DMS114 treated with DMSO at 0.1 percent for 48 hours (cell line): ENCODE results near the gene GPR55.
"Not testable (repeated sequence)": the region's sequence is repeated elsewhere in the genome, so short reads cannot be mapped to it uniquely, and the experiment has no call there.

Experiments used
- DNase-seq: peaks from one replicate; lab custom pipeline; 2025; ENCODE audit not compliant: unreplicated experiment; lab: John Stamatoyannopoulos, UW

Gene GPR55

GRCh38 chr2:230951396-230951795, 26.4 kb upstream of the GPR55 start:
- no peak for DNase-seq

GRCh38 chr2:230950874-230951339, 25.9 kb upstream of the GPR55 start:
- no peak for DNase-seq

GRCh38 chr2:230949966-230950873, 25.2 kb upstream of the GPR55 start:
- no peak for DNase-seq

GRCh38 chr2:230947908-230948365, 22.9 kb upstream of the GPR55 start:
- no peak for DNase-seq

GRCh38 chr2:230947235-230947576, 22.2 kb upstream of the GPR55 start:
- no peak for DNase-seq

- no peak for DNase-seq
Observed at GRCh38 chr2:230946429-230947234, 21.6 kb upstream of the GPR55 start.

- DNase-seq, result no peak
Observed at GRCh38 chr2:230944757-230945372, 19.8 kb upstream of the GPR55 start.

GRCh38 chr2:230944123-230944653, 19.1 kb upstream of the GPR55 start:
- no peak for DNase-seq

- no peak for DNase-seq
Observed at GRCh38 chr2:230942920-230943896, 18.2 kb upstream of the GPR55 start.

- DNase-seq, result no peak
Observed at GRCh38 chr2:230942371-230942770, 17.3 kb upstream of the GPR55 start.

- no peak for DNase-seq
Observed at GRCh38 chr2:230941202-230942180, 16.4 kb upstream of the GPR55 start.

- no peak for DNase-seq
Observed at GRCh38 chr2:230940471-230940815, 15.4 kb upstream of the GPR55 start.

GRCh38 chr2:230939691-230940470, 14.8 kb upstream of the GPR55 start:
- no peak for DNase-seq

- no peak for DNase-seq
Observed at GRCh38 chr2:230939066-230939591, 14.1 kb upstream of the GPR55 start.

- no peak for DNase-seq
Observed at GRCh38 chr2:230938516-230939065, 13.5 kb upstream of the GPR55 start.

GRCh38 chr2:230938098-230938497, 13.1 kb upstream of the GPR55 start:
- DNase-seq, result no peak

- no peak for DNase-seq
Observed at GRCh38 chr2:230937362-230937761, 12.3 kb upstream of the GPR55 start.

GRCh38 chr2:230936243-230936642, 11.2 kb upstream of the GPR55 start:
- DNase-seq, result not testable (repeated sequence)
